Stimulated activated CD8-positive, alpha-beta memory T cell treated with anti-CD3 and anti-CD28 coated beads, Interleukin-15, amount 100 ng/mL, for 1 hour (primary cell): Measurements from ENCODE around the gene CDKAL1.
"Not testable (repeated sequence)": the region's sequence is repeated elsewhere in the genome, so short reads cannot be mapped to it uniquely, and the experiment has no call there.

Source experiments
- DNase-seq: peaks from one replicate; pipeline ENCODE4 v3.0.0-alpha.2; 2020; ENCODE audit warnings: low read depth

The CDKAL1 gene

GRCh38 chr6:21078497-21078896, 544.2 kb downstream of the CDKAL1 start:
- no peak for DNase-seq

GRCh38 chr6:21079468-21080048, 545.3 kb downstream of the CDKAL1 start:
- DNase-seq: no peak

GRCh38 chr6:21080221-21080620, 546.0 kb downstream of the CDKAL1 start:
- DNase-seq: no peak

GRCh38 chr6:21082091-21082490, 547.8 kb downstream of the CDKAL1 start:
- DNase-seq: no peak

- no peak for DNase-seq
Measured at GRCh38 chr6:21083708-21084107, 549.5 kb downstream of the CDKAL1 start.

- no peak for DNase-seq
Measured at GRCh38 chr6:21084656-21085055, 550.4 kb downstream of the CDKAL1 start.

GRCh38 chr6:21085211-21085610, 551.0 kb downstream of the CDKAL1 start:
- no peak for DNase-seq

- DNase-seq: no peak
Measured at GRCh38 chr6:21085643-21086042, 551.4 kb downstream of the CDKAL1 start.

GRCh38 chr6:21087188-21087587, 552.9 kb downstream of the CDKAL1 start:
- DNase-seq: no peak

- DNase-seq: no peak
Measured at GRCh38 chr6:21091411-21091810, 557.2 kb downstream of the CDKAL1 start.

- DNase-seq: not testable (repeated sequence)
Measured at GRCh38 chr6:21092231-21092772, 558.0 kb downstream of the CDKAL1 start.

- no peak for DNase-seq
Measured at GRCh38 chr6:21095462-21095861, 561.2 kb downstream of the CDKAL1 start.

- no peak for DNase-seq
Measured at GRCh38 chr6:21098134-21098533, 563.9 kb downstream of the CDKAL1 start.

- DNase-seq: no peak
Measured at GRCh38 chr6:21098744-21099143, 564.5 kb downstream of the CDKAL1 start.

- no peak for DNase-seq
Measured at GRCh38 chr6:21099338-21100314, 565.4 kb downstream of the CDKAL1 start.

- no peak for DNase-seq
Measured at GRCh38 chr6:21100991-21101390, 566.7 kb downstream of the CDKAL1 start.

GRCh38 chr6:21101694-21102093, 567.4 kb downstream of the CDKAL1 start:
- no peak for DNase-seq

- DNase-seq: no peak
Measured at GRCh38 chr6:21102201-21102600, 567.9 kb downstream of the CDKAL1 start.

- DNase-seq: no peak
Measured at GRCh38 chr6:21102624-21103023, 568.4 kb downstream of the CDKAL1 start.

GRCh38 chr6:21103626-21104224, 569.5 kb downstream of the CDKAL1 start:
- DNase-seq: no peak

- no peak for DNase-seq
Measured at GRCh38 chr6:21104288-21104687, 570.0 kb downstream of the CDKAL1 start.

- no peak for DNase-seq
Measured at GRCh38 chr6:21107796-21108195, 573.5 kb downstream of the CDKAL1 start.
